H1 (cell line): ENCODE measurements around the gene STEAP1.
"Not testable (repeated sequence)": the region's sequence is repeated elsewhere in the genome, so short reads cannot be mapped to it uniquely, and the experiment has no call there.

Experiments used
- CTCF ChIP-seq, 3 experiments: IDR thresholded peaks; 1 replicate in 2 of 3; 2 replicates in 1 of 3; pipeline versions ENCODE4 v1.5.1 to v1.6.1; 2011; ENCODE audit warnings: low read length in 3 of 3, mild to moderate bottlenecking in 3 of 3, inconsistent platforms in 2 of 3, low read depth in 1 of 3, moderate library complexity in 1 of 3; ENCODE audit not compliant: insufficient read depth in 1 of 3; ENCODE audit errors: control extremely low read depth in 1 of 3
- EP300 ChIP-seq, 2 experiments: IDR thresholded peaks; 1 replicate in 1 of 2; 2 replicates in 1 of 2; pipeline ENCODE4 v1.6.1; 2011 to 2012; ENCODE audit warnings: low read depth in 2 of 2, low read length in 2 of 2, mild to moderate bottlenecking in 2 of 2, borderline replicate concordance in 1 of 2, inconsistent platforms in 1 of 2, moderate library complexity in 1 of 2
- EZH2 ChIP-seq: fragments of 200-600 bp; sonication (generic); IDR thresholded peaks from 2 replicates; pipeline ENCODE4 v1.7.1; 2012; ENCODE audit warnings: low read depth, mild to moderate bottlenecking, moderate library complexity, low read length, inconsistent platforms; ENCODE audit not compliant: severe bottlenecking
- NRF1 ChIP-seq: IDR thresholded peaks from 2 replicates; pipeline ENCODE4 v1.6.1; 2011; ENCODE audit warnings: mild to moderate bottlenecking, low read depth, low read length, improper control_type of control experiment
- POLR2AphosphoS5 ChIP-seq: IDR thresholded peaks from 2 replicates; pipeline ENCODE4 v1.6.1; 2011; ENCODE audit warnings: low read depth, low read length
- RBBP5 ChIP-seq: IDR thresholded peaks from 2 replicates; pipeline ENCODE4 v1.7.1; 2012; ENCODE audit warnings: low read depth, mild to moderate bottlenecking, inconsistent platforms, low read length, moderate library complexity, borderline replicate concordance
- RXRA ChIP-seq: IDR thresholded peaks from 2 replicates; pipeline ENCODE4 v1.6.1; 2011; ENCODE audit warnings: low read depth, mild to moderate bottlenecking, low read length, moderate library complexity; ENCODE audit not compliant: insufficient read depth
- SP1 ChIP-seq: IDR thresholded peaks from 2 replicates; pipeline ENCODE4 v1.6.1; 2011; ENCODE audit warnings: low read depth, low read length
- SP2 ChIP-seq: IDR thresholded peaks from 2 replicates; pipeline ENCODE4 v1.6.1; 2012; ENCODE audit warnings: mild to moderate bottlenecking, low read length, inconsistent platforms
- ZNF274 ChIP-seq: IDR thresholded peaks from 2 replicates; pipeline ENCODE4 v1.7.0; 2012; ENCODE audit warnings: low read length, borderline replicate concordance; ENCODE audit errors: extremely low read depth
- TF ChIP-seq, protein P1 (sequence below): IDR thresholded peaks from 2 replicates; pipeline ENCODE4 v1.6.1; 2012; ENCODE audit warnings: inconsistent platforms
- TF ChIP-seq, protein P2 (sequence below): IDR thresholded peaks from 2 replicates; pipeline ENCODE4 v1.6.1; 2011; ENCODE audit warnings: low read length, improper control_type of control experiment

- TF ChIP-seq CTCF (IDR thresholded peaks at IDR 0.05; ENCODE audit: control extremely low read depth in 1 of 3, insufficient read depth in 1 of 3, low read depth in 1 of 3, low read length in 3 of 3); EZH2; POLR2AphosphoS5; RXRA; SP1; RBBP5; NRF1; ZNF274; EP300 (IDR thresholded peaks at IDR 0.05; ENCODE audit: borderline replicate concordance in 1 of 2, low read depth in 2 of 2, low read length in 2 of 2); SP2: not testable (repeated sequence)
- TF ChIP-seq, protein P1, sequence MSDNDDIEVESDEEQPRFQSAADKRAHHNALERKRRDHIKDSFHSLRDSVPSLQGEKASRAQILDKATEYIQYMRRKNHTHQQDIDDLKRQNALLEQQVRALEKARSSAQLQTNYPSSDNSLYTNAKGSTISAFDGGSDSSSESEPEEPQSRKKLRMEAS, result not testable (repeated sequence)
- TF ChIP-seq, protein P2, sequence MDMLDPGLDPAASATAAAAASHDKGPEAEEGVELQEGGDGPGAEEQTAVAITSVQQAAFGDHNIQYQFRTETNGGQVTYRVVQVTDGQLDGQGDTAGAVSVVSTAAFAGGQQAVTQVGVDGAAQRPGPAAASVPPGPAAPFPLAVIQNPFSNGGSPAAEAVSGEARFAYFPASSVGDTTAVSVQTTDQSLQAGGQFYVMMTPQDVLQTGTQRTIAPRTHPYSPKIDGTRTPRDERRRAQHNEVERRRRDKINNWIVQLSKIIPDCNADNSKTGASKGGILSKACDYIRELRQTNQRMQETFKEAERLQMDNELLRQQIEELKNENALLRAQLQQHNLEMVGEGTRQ, result not testable (repeated sequence)
Measured at GRCh38 chr7:90157331-90157730, 3.1 kb downstream of the STEAP1 start.
